DMS 273 (cell line): ENCODE data around the gene KRTAP2-3.
"Not testable (repeated sequence)": the region's sequence is repeated elsewhere in the genome, so short reads cannot be mapped to it uniquely, and the experiment has no call there.

Experiments
- DNase-seq: peaks from one replicate; lab custom pipeline; 2025; ENCODE audit not compliant: unreplicated experiment; lab: John Stamatoyannopoulos, UW

KRTAP2-3 gene

GRCh38 chr17:41060052-41060604 is at the start of gene KRTAP2-3:
Gene KRTAP2-3, minus strand, starts transcription at chr17:41060114. Its CDS starts 64 bp downstream, at chr17:41060050.
- DNase-seq: no peak

GRCh38 chr17:41108728-41109386 is 48.9 kb upstream of the KRTAP2-3 start:
- not testable (repeated sequence) for DNase-seq

- no peak for DNase-seq
These were observed 48.1 kb upstream of the KRTAP2-3 start for GRCh38 chr17:41107941-41108450.

GRCh38 chr17:41105347-41105746 is 45.4 kb upstream of the KRTAP2-3 start, which contains the start of gene KRTAP4-9:
Gene KRTAP4-9, plus strand, starts transcription at chr17:41105389. Its CDS starts 0 bp downstream, at chr17:41105389.
- DNase-seq: not testable (repeated sequence)

GRCh38 chr17:41104386-41105038 is 44.6 kb upstream of the KRTAP2-3 start:
- DNase-seq: not testable (repeated sequence)

GRCh38 chr17:41103896-41104295 is 44.0 kb upstream of the KRTAP2-3 start:
- no peak for DNase-seq

GRCh38 chr17:41101586-41102259 is 41.8 kb upstream of the KRTAP2-3 start, which contains the start of gene KRTAP4-16:
Gene KRTAP4-16, minus strand, starts transcription at chr17:41102209. Its CDS starts 0 bp downstream, at chr17:41102209.
- DNase-seq: no peak

- not testable (repeated sequence) for DNase-seq
These were observed 40.0 kb upstream of the KRTAP2-3 start for GRCh38 chr17:41099682-41100480.

GRCh38 chr17:41098481-41098880 is 38.6 kb upstream of the KRTAP2-3 start:
- DNase-seq: no peak

GRCh38 chr17:41098042-41098441 is 38.1 kb upstream of the KRTAP2-3 start, which contains the start of gene KRTAP4-8:
Gene KRTAP4-8, minus strand, starts transcription at chr17:41098142. Its CDS starts 58 bp downstream, at chr17:41098084.
- DNase-seq: no peak

GRCh38 chr17:41096055-41096454 is 36.1 kb upstream of the KRTAP2-3 start:
- DNase-seq: no peak

GRCh38 chr17:41088760-41089352 is 28.9 kb upstream of the KRTAP2-3 start:
- DNase-seq: not testable (repeated sequence)

- DNase-seq: not testable (repeated sequence)
These were observed 24.4 kb upstream of the KRTAP2-3 start, which contains the start of gene KRTAP4-7 for GRCh38 chr17:41084100-41084856. Gene KRTAP4-7, plus strand, starts transcription at chr17:41084150. Its CDS starts 57 bp downstream, at chr17:41084207.

GRCh38 chr17:41083427-41083826 is 23.5 kb upstream of the KRTAP2-3 start:
- DNase-seq: not testable (repeated sequence)

- DNase-seq: no peak
These were observed 22.7 kb upstream of the KRTAP2-3 start for GRCh38 chr17:41082626-41083025.

- no peak for DNase-seq
These were observed 16.9 kb upstream of the KRTAP2-3 start for GRCh38 chr17:41076788-41077187.

GRCh38 chr17:41073676-41074075 is 13.8 kb upstream of the KRTAP2-3 start:
- DNase-seq: no peak

- peak; percentile 70 for DNase-seq
These were observed 11.9 kb upstream of the KRTAP2-3 start for GRCh38 chr17:41071606-41072360.
